Measurements from ENCODE around the gene KCNMA1.

DNA sequence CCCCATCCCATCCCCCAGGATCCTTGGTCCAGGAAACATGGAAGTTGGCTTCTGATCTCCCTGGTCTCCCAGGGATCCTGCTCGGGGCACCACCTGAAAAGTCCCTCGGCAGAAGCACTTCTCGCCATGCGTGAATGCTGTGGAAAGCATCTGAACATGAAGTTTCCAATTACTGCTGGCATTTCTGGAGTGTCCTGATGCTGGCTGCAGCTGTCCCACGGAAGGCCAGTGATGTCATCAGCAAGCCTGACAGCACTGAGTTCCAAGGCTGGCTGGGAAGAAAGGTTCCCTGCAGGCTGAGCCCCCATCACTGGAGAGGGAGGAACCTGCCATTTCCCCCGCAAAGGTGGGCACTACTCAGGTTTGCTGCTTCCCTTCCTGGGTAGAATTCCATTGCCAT is 71.4 kb downstream of the KCNMA1 start:
- TF ChIP-seq SP1 (IDR thresholded peaks at IDR 0.05; ENCODE audit: low read depth) (no peak), EGR1 (IDR thresholded peaks at IDR 0.05; ENCODE audit: low read depth) (no peak), POLR2A (IDR thresholded peaks at IDR 0.05; ENCODE audit: borderline replicate concordance, extremely low read depth, insufficient read depth, insufficient read length) (no peak), POLR2AphosphoS5 (IDR thresholded peaks at IDR 0.05; ENCODE audit: low read depth, low read length) (no peak), ZNF274 (IDR thresholded peaks at IDR 0.05; ENCODE audit: low read depth, low read length) (no peak), SRF (IDR thresholded peaks at IDR 0.05; ENCODE audit: low read depth) (no peak), CTCF (IDR thresholded peaks at IDR 0.05 in 2 of 3, conservative IDR thresholded peaks at IDR 0.05 in 1 of 3; ENCODE audit: borderline replicate concordance in 1 of 3, insufficient read depth in 1 of 3, low read depth in 2 of 3, low read length in 2 of 3) (no peak)

Data from HCT116 (cell line).